OCI-LY3 (cell line): ENCODE measurements around the gene TDRD9.

Experiments
- CTCF ChIP-seq: fragments of 200-600, 300-600 bp; sonication (generic); IDR thresholded peaks from 2 replicates; pipeline ENCODE4 v1.5.1; 2014; ENCODE audit warnings: antibody characterized with exemption, low read length, low read depth
- EZH2phosphoT487 ChIP-seq: fragments of 200-600 bp; shearing (Covaris generic); IDR thresholded peaks from 2 replicates; pipeline ENCODE4 v1.6.1; 2018; ENCODE audit warnings: antibody characterized with exemption, mixed run types, low read depth

- no peak for TF ChIP-seq CTCF
- no peak for TF ChIP-seq EZH2phosphoT487
These were observed 66.4 kb downstream of the TDRD9 start for GRCh38 chr14:103994535-103995184.
